Measurements from ENCODE around the gene TSTD1.

DNA sequence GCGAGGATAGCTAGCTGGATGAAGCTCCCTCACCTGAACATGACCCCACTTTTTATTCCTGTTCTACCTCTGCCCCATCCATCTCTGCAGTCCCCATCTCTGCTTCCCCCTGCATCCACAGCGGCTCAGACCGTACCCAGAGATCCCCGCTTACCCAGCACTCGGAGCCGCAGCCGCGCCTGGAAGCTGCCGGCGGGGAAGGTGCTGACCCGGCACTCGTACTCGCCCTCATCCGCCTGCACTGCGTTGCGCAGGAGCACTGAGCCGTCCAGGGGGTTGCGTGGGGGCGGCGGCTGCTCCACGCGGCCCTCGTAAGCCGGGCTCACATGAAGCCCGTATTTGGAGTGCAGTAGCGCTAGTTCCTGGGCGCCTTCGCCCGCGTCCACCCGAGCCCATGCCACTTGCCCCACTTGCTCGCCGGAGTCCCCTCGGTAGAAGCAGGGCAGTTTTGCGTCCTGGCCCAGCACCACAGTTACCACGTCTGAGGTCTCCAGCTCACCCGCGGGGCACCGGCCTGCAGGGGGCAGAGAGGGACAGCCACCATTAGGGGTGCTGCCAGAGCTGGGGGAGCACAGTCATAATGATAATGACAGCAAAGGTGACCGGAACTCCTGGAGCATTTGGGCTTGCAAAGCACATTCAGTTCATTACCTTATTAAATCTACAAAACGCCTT is 40.8 kb upstream of the TSTD1 start:
- no peak for TF ChIP-seq EZH2 (IDR thresholded peaks at IDR 0.05; ENCODE audit: borderline replicate concordance)
- TF ChIP-seq, protein P1, sequence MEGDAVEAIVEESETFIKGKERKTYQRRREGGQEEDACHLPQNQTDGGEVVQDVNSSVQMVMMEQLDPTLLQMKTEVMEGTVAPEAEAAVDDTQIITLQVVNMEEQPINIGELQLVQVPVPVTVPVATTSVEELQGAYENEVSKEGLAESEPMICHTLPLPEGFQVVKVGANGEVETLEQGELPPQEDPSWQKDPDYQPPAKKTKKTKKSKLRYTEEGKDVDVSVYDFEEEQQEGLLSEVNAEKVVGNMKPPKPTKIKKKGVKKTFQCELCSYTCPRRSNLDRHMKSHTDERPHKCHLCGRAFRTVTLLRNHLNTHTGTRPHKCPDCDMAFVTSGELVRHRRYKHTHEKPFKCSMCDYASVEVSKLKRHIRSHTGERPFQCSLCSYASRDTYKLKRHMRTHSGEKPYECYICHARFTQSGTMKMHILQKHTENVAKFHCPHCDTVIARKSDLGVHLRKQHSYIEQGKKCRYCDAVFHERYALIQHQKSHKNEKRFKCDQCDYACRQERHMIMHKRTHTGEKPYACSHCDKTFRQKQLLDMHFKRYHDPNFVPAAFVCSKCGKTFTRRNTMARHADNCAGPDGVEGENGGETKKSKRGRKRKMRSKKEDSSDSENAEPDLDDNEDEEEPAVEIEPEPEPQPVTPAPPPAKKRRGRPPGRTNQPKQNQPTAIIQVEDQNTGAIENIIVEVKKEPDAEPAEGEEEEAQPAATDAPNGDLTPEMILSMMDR (IDR thresholded peaks at IDR 0.05; ENCODE audit: poor library complexity), result no peak

All from hepatocyte (in vitro differentiated cells).